G401 (cell line): ENCODE data around the gene WEE2. TPM values are rescaled to one million over a fixed set of nuclear protein-coding genes. Genes with fewer than 3 reads are reported as not detected.
A peak's percentile ranks its signal among the peaks of the same experiment; 100 is the strongest.

Experiments
- DNase-seq: peaks from one replicate; pipeline ENCODE4 v3.0.0-alpha.2; 2015; ENCODE audit warnings: low spot score
- in situ Hi-C: cut with HindIII; loops from 2 replicates; pipeline ENCODE4 v1.10.0; 2016; ENCODE audit warnings: low sequenced_read_pairs, mixed read lengths
- total RNA-seq: library from RNA; depleted of rRNA; stranded (reverse); fragments of >200 nt; shearing (Covaris generic); gene quantifications from 2 replicates; pipeline ENCODE4 v1.2.3, GENCODE V29; 2014; rRNA removed

WEE2 gene
- total RNA-seq = not detected in 2 replicates

- no peak for DNase-seq
- in situ Hi-C loops = no loop called here
These were observed at the start of gene WEE2 for GRCh38 chr7:141708351-141708750. Gene WEE2 (plus strand): TSS chr7:141708353. CDS start chr7:141708759, 406 bp downstream.

GRCh38 chr7:141659501-141659900, 48.7 kb upstream of the WEE2 start:
- DNase-seq = peak; percentile 89
- in situ Hi-C loops = no loop called here

- in situ Hi-C loops = no loop called here
- no peak for DNase-seq
These were observed 47.9 kb upstream of the WEE2 start for GRCh38 chr7:141660259-141660658.

- in situ Hi-C loops = no loop called here
- no peak for DNase-seq
These were observed 44.9 kb upstream of the WEE2 start for GRCh38 chr7:141663081-141663849.

- in situ Hi-C loops = no loop called here
- no peak for DNase-seq
These were observed 43.7 kb upstream of the WEE2 start for GRCh38 chr7:141664450-141664849.

GRCh38 chr7:141665208-141666035, 42.7 kb upstream of the WEE2 start:
- in situ Hi-C loops = no loop called here

DNA sequence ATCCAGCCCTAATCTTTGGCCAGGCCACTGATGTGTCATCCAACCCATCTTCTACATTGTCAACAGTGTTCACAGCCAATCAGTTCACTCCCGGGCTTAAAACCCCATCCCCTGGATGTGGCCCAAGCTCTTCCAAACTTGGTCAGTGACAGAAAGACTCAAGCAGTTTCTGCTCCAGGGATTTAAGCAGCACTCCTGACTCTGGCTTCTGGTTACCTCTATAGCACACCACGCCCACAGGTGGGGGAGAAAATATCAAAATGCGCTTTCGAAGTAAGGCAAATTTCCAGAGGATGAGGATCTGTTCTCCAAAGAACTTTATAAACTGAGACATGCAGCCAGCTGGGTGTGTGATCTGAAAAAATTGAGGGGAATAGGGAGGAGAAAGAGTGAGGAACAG, 42.1 kb upstream of the WEE2 start:
- in situ Hi-C loops = no loop called here
- DNase-seq = no peak

More at GRCh38 chr7:141665208-141666035, 42.7 kb upstream of the WEE2 start:
- no peak for DNase-seq

DNA sequence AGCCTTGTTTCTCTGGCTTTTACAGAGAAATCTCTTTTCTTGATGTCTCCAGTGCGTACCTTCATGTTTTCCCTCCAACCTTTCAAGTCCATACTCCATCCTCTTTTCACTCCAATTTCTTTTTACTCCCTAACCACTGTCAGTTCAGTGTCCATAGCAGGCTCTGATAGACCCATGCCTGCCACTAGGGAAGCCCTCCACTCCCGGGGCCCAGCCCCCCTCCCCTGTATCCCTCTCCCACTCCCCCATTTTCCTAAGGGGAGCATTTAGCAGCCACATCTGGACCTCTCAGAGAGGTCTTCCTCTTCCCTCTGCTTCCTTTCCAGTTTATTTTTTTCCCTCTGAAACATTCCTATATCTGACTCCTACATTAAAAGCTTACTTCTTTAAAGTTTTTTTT, 39.3 kb upstream of the WEE2 start:
- in situ Hi-C loops = no loop called here
- DNase-seq = no peak

DNA sequence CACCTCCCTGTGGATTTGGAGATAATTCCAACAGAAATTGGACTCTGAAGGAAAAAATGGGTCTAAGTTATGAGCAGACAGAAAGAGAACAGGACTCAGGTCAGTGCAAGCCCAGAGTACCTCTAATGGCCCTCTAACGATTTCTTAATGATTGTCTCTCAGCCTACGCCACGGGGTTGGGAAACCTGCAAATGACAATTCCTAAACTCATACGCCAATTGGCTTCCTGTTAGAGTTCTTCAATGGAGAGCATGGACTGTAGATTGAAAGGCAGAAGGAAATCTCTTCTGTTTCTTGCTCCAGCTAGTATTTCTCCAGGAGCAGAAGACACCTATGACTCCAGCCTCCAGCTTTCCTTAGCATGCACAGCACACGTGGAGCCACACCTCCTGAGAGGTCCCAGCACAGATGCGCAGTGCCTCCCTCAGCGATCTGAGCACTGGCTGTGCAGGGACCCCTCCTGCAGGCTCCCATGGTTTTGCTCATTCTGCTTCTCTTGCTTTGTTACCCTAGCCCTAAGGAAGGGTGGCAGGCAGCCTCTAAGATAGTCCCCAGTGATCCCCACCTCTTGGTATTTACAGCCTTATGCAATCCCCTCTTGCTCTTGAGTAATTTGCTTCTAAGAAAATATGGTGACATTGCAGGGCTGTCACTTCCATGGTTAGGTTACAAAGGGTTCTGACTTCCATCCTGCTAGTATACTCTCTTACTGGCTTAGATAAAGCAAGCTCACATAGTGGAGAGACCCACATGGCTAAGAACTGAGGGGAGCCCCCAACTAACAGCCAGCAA, 36.3 kb upstream of the WEE2 start:
- no peak for DNase-seq
- in situ Hi-C loops = no loop called here

GRCh38 chr7:141673346-141673745, 34.8 kb upstream of the WEE2 start:
- DNase-seq = no peak
- in situ Hi-C loops = no loop called here

DNA sequence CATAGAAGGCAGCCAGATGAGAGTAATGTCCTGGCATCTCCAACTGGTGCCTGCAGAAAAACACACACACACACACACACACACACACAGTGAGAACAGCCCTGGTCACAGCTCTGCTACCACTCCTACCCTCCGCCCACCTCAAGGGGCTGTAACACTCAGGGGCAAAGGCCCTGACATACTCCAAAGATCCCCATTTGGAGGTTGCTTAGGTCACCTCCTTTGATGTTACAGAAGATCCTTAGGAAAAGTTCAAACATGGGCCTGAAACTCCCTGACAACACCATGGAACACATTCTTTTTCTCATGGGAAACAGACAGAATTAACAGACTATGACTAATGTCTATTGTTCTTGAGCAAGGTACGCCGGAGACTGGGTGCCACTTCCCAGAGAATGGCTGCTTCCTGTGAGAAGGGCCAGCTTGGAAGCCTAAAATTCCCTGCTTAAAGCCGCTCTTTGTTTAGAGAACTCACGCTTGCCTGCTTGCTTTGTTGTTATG, 33.9 kb upstream of the WEE2 start:
- DNase-seq = no peak
- in situ Hi-C loops = no loop called here

DNA sequence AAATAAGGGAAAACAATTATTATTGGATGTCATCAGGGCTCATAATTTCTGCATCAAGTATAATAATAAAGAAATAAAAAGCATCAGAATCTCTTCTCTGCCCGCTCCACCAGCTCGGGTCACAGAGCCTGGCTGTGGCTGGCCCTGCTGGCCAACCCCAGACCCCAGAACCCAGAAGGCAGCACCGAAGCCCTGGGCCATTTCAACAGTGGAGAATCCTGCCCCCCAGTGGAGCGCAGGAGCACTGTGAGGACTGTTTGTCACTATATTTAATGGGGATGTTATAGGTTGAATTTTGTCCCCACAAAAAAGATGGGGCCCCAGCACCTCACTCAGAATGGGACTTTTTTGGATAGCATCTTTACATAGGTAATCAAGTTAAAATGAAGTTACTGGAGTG, 33.5 kb upstream of the WEE2 start:
- in situ Hi-C loops = no loop called here

GRCh38 chr7:141675436-141676215, 32.5 kb upstream of the WEE2 start:
- in situ Hi-C loops = no loop called here

More for the DNA sequence above, 33.5 kb upstream of the WEE2 start:
- DNase-seq = no peak

DNA sequence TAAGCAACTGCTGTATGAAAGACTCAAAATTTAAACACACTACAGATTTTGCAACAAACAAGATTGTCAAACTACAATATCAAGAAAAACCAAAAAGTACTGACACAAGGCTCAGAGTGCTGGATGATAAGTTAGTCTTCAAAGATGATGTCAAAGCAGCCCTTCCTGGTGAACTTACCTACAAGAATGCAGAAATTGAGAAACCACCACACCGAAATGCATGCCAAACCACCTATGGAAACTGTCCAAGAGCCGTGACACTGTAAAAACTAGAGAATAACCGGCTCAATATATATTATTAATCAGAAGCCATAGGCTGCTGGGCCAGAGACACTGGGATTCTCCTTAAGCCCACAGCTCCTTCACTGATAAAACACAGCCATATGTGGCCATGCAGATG, 31.5 kb upstream of the WEE2 start:
- in situ Hi-C loops = no loop called here
- DNase-seq = no peak

More at GRCh38 chr7:141675436-141676215, 32.5 kb upstream of the WEE2 start:
- DNase-seq = no peak

DNA sequence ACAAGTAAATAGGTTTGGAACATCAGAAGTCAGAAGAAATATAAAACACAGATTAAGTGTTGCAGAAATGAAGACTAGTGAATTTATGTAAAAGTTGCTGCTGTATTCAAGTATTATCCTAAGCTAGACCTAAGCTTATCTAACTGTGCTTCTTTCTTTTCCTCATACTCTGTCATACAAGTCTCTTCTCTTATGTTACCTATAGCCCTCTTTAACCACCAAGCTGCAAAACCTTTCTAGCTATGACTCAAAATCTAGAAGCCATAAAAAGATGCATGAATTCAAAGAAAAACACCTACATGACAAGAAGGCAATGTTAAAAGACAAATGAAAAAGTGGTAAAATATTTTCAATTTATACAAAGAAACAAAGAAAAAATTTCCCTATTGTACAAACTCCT, 29.1 kb upstream of the WEE2 start:
- DNase-seq = no peak
- in situ Hi-C loops = no loop called here

- DNase-seq = peak; percentile 97
- in situ Hi-C loops = no loop called here
These were observed 22.7 kb upstream of the WEE2 start for GRCh38 chr7:141685285-141686023.

- in situ Hi-C loops = no loop called here
- DNase-seq = no peak
These were observed 22.1 kb upstream of the WEE2 start for GRCh38 chr7:141686074-141686473.

GRCh38 chr7:141686670-141687069, 21.5 kb upstream of the WEE2 start:
- in situ Hi-C loops = no loop called here

More at GRCh38 chr7:141686670-141687069, 21.5 kb upstream of the WEE2 start:
- DNase-seq = no peak
